CD4-positive, alpha-beta T cell treated with Interferon alpha-2 for 1 hour (primary cell): ENCODE results near the gene USP54.
"Not testable (repeated sequence)": the region's sequence is repeated elsewhere in the genome, so short reads cannot be mapped to it uniquely, and the experiment has no call there.

ENCODE experiments used
- DNase-seq, 2 donors: peaks; one replicate each; pipeline ENCODE4 v3.0.0-alpha.2; 2020 to 2022

The USP54 gene, protein sequence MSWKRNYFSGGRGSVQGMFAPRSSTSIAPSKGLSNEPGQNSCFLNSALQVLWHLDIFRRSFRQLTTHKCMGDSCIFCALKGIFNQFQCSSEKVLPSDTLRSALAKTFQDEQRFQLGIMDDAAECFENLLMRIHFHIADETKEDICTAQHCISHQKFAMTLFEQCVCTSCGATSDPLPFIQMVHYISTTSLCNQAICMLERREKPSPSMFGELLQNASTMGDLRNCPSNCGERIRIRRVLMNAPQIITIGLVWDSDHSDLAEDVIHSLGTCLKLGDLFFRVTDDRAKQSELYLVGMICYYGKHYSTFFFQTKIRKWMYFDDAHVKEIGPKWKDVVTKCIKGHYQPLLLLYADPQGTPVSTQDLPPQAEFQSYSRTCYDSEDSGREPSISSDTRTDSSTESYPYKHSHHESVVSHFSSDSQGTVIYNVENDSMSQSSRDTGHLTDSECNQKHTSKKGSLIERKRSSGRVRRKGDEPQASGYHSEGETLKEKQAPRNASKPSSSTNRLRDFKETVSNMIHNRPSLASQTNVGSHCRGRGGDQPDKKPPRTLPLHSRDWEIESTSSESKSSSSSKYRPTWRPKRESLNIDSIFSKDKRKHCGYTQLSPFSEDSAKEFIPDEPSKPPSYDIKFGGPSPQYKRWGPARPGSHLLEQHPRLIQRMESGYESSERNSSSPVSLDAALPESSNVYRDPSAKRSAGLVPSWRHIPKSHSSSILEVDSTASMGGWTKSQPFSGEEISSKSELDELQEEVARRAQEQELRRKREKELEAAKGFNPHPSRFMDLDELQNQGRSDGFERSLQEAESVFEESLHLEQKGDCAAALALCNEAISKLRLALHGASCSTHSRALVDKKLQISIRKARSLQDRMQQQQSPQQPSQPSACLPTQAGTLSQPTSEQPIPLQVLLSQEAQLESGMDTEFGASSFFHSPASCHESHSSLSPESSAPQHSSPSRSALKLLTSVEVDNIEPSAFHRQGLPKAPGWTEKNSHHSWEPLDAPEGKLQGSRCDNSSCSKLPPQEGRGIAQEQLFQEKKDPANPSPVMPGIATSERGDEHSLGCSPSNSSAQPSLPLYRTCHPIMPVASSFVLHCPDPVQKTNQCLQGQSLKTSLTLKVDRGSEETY (N-terminal part only)

GRCh38 chr10:73590881-73591799 lies at the start of gene USP54:
Gene USP54 (minus strand): TSS chr10:73591342. CDS start chr10:73575658, 15,684 bp downstream.
- DNase-seq = peak in 1 of 2 donors; percentile 55

GRCh38 chr10:73639286-73639685 lies 48.1 kb upstream of the USP54 start:
- no peak for DNase-seq

DNA sequence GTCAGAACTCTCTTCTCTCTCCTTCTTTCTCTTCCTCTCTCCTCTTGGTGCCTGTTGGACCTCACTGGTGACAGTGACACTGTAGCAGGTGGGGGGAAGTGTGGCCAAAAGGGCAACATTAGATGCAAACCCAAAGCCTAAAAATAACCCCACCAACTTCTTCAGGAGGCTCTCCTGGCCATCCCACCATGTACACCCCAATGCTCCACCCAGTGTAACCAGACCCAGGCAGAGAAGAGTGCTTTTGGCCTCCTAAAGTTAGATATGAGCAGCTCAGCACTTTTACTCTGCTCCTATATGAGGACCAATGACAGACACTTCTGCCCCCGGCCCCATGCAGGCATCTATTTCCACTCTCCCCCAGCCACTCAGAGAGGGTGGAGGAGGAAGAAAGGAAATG lies 44.6 kb upstream of the USP54 start:
- no peak for DNase-seq

DNA sequence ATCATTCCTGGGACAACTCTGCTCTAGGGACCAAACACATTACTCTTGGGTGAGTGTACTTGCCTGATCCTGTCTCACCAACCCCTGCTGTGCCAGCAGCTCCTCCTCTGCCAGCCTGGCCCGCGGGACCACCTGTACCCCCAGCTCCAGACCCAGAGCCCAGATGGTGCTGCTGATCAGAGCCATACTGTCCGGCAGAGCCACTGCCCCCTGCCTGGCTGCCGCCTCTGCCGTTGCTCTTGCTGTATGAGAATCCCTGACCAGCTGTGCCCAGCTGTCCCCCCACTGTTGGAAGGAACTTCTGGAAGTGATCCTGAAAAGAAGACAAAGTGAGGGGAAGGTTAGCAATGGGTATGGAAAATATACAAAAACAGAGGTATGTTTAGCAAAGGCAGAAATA lies 43.3 kb upstream of the USP54 start:
- no peak for DNase-seq

GRCh38 chr10:73629165-73629564 lies 38.0 kb upstream of the USP54 start:
- no peak for DNase-seq

DNA sequence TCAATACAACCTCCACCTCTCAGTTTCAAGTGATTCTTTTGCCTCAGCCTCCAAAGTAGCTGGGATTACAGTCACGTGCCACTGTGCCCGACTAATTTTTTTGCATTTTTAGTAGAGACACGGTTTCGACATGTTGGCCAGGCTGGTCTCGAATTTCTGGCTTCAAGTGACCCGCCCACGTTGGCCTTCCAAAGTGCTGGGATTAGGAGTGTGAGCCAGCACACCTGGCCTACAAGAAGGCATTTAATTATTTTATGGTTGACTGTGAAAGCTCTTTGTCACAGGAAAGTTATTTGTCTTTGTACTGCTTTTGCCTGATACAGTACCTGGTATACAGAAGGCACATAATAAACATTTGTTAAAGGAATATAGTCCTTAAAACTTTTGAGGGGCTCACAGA lies 37.3 kb upstream of the USP54 start:
- no peak for DNase-seq

- no peak for DNase-seq
Measured at GRCh38 chr10:73627300-73627699, 36.2 kb upstream of the USP54 start.

- peak; percentile 96 to 97 for DNase-seq
Measured at GRCh38 chr10:73625884-73626752, 35.0 kb upstream of the USP54 start.

- peak in 1 of 2 donors; percentile 27 for DNase-seq
Measured at GRCh38 chr10:73625004-73625883, 34.1 kb upstream of the USP54 start.

GRCh38 chr10:73623056-73623455 lies 31.9 kb upstream of the USP54 start:
- no peak for DNase-seq

DNA sequence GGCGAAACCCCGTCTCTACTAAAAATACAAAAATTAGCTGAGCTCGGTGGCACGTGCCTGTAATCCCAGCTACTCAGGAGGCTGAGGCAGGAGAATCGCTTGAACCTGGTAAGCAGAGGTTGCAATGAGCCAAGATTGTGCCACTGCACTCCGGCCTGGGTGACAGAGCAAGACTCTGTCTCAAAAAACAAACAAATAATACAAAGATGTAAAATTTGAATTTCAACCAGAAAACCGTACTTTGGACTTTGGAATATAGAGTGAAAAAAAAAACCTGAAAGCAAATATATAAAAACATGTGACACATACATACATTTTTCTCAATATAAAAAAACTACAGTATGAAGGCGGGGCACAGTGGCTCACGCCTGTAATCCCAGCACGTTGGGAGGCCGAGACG lies 29.8 kb upstream of the USP54 start:
- DNase-seq = not testable (repeated sequence)

GRCh38 chr10:73617143-73617542 lies 26.0 kb upstream of the USP54 start:
- not testable (repeated sequence) for DNase-seq

DNA sequence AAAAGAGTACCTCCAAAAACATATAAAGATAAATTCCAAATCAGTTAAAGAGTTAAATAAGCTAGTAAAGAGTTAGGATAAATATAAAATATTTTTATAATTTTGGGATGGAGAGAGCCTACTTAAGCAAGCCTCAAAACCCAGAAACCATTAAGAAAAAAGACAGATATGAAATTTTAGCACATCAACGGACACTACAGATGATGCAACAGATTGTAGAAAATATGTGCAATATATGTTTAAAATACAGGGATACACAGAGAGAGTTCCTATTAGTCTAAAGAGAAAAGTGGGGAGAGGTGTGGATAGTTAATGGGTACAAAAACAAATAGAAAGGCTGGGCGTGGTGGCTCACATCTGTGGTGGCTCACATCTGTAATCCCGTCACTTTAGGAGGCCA lies 23.6 kb upstream of the USP54 start:
- DNase-seq = no peak

DNA sequence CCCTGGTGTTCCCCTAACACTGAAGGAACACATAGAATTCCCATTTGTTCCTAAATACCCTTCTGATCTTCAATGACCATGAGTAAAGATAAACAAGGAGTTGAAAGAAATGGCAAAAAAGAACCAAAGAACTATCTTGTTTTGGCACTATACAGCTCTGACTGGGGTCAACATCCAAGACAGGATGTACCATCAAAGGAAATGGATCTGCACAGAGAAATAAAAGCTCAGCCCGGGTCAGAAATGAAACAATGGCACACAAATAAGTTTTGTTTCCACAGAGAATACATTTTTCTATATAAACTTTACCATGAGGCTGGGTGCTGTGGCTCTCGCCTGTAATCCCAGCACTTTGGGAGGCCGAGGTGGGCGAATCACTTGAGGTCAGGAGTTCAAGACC lies 18.0 kb upstream of the USP54 start:
- no peak for DNase-seq

GRCh38 chr10:73601486-73601921 lies 10.4 kb upstream of the USP54 start:
- no peak for DNase-seq

- no peak for DNase-seq
Measured at GRCh38 chr10:73597346-73597745, 6.2 kb upstream of the USP54 start.

DNA sequence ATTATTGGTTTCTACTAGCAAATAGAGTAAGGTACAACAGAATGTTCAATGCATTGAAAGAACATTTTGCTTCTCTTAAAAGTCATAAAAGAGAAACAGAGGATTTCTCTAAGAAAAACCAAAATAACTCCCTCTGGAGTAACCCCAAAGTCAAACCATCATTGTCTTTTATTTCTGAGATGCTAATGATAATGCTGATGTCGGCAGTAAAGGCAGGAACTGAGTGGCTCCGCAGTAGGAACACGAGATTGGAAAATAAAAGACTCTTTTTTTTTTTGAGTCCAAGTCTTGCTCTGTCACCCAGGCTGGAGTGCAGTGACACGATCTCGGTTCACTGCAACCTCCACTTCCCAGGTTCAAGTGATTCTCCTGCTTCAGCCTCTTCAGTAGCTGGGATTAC lies 2.7 kb upstream of the USP54 start:
- DNase-seq = no peak

GRCh38 chr10:73593110-73593509 lies 2.0 kb upstream of the USP54 start:
- DNase-seq = no peak

DNA sequence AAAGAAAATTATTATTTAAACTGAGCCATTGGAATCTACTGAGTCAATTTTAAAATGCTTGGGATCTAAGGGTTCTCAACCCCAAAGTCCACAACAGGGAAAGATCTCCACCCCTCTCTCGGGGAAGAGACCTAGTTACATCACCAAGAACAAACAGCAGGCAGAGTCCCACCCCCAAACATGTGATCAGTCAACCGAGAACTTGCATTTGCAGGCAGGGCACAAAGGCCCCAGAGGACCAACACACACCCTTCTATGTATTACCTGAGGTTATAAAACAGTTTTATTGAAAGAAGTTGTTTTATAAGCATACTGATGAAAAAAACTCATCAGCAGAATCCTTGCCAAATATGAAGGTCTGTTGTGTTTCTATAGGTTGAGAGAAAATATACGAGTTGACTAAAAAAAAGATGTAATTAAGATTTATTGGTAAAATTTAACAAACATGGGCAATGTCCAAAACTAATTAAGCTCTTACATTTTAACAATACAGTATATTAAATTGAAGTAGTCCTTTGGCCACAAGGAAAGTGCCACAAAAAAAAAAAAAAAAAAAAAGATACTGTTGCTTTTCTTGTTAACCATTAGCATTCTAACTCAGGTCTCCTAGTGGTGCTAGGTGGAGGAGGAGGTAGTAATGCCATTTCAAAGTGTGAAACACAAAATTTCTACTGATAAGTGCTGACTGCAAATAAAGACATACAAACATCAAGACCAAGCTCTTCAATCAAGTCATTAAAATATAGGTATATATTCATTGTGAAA lies 975 bp upstream of the USP54 start:
- peak; percentile 34 to 35 for DNase-seq
